ENCODE measurements around the gene PPM1E.

- TF ChIP-seq CTCF (IDR thresholded peaks at IDR 0.05) (no peak), POLR2A (IDR thresholded peaks at IDR 0.05) (peak; percentile 16)
These were observed 237.7 kb downstream of the PPM1E start for GRCh38 chr17:58993311-58993710.

Measured in right lobe of liver (tissue), 4 donors.